AG04449 (cell line): ENCODE data around the gene LRRC18.

ENCODE experiments used
- CTCF ChIA-PET: fragments of 350-600 bp; formaldehyde crosslinking; extraction: SDS; loops from one replicate; lab custom pipeline; 2021; ENCODE audit warnings: antibody characterized with exemption; lab: Yijun Ruan, JAX
- POLR2A ChIA-PET: fragments of 400-600, 350-600 bp; formaldehyde crosslinking; extraction: SDS; loops from one replicate; lab custom pipeline; 2020; ENCODE audit warnings: antibody characterized with exemption, inconsistent platforms; lab: Yijun Ruan, JAX
- DNase-seq: peaks from one replicate; pipeline ENCODE4 v3.0.0-alpha.2; 2010; ENCODE audit warnings: low read depth, low spot score
- H3K4me3 ChIP-seq: 2 replicates; pipeline ENCODE4 v1.5.1; 2011; ENCODE audit warnings: low read depth, mild to moderate bottlenecking, control low read depth, low read length
- CTCF ChIP-seq: IDR thresholded peaks from one replicate; pipeline ENCODE4 v1.5.1; 2011; ENCODE audit warnings: mild to moderate bottlenecking, moderate library complexity, low read length, control low read depth, inconsistent platforms; ENCODE audit not compliant: insufficient read depth; ENCODE audit errors: missing control alignments

Gene LRRC18

GRCh38 chr10:48947690-48948469 lies 8.2 kb upstream of the LRRC18 start:
- CTCF ChIA-PET, result no interaction called here
- POLR2A ChIA-PET, result no interaction called here

GRCh38 chr10:48946891-48947500 lies 7.4 kb upstream of the LRRC18 start:
- TF ChIP-seq CTCF, result no peak
- DNase-seq, result no peak
- no peak overlapping the region for H3K4me3 ChIP-seq
- ChIA-PET POLR2A (no interaction called here), CTCF (interaction anchor here (1.3 to 1.4 kb wide), 2 partner anchors 14 to 461 kb away, joined by 3 read pairs; no protein-coding TSS in a partner anchor)

More at GRCh38 chr10:48947690-48948469, 8.2 kb upstream of the LRRC18 start:
- no peak for DNase-seq
- H3K4me3 ChIP-seq, result no peak overlapping the region
- TF ChIP-seq CTCF, result no peak

GRCh38 chr10:48946332-48946731 lies 6.7 kb upstream of the LRRC18 start:
- H3K4me3 ChIP-seq, result no peak overlapping the region
- CTCF ChIA-PET, result interaction anchor here (1.3 to 1.4 kb wide), 2 partner anchors 14 to 462 kb away, joined by 3 read pairs; no protein-coding TSS in a partner anchor
- POLR2A ChIA-PET, result no interaction called here
- no peak for DNase-seq
- TF ChIP-seq CTCF, result no peak

- CTCF ChIA-PET, result interaction anchor here (1.3 to 1.4 kb wide), 2 partner anchors 13 to 462 kb away, joined by 3 read pairs; no protein-coding TSS in a partner anchor
- no peak for DNase-seq
- TF ChIP-seq CTCF, result no peak
- no peak overlapping the region for H3K4me3 ChIP-seq
- POLR2A ChIA-PET, result interaction anchor here (0.5 kb wide), 1 partner anchor 329 kb away, joined by 3 read pairs; no protein-coding TSS in a partner anchor
Observed at GRCh38 chr10:48945441-48946130, 5.9 kb upstream of the LRRC18 start.

- TF ChIP-seq CTCF, result no peak
- no peak overlapping the region for H3K4me3 ChIP-seq
- ChIA-PET CTCF (no interaction called here), POLR2A (no interaction called here)
- no peak for DNase-seq
Observed at GRCh38 chr10:48944171-48944570, 4.5 kb upstream of the LRRC18 start.
